Panc1 (cell line): ENCODE results near the gene PGD. TPM values are rescaled to one million over a fixed set of nuclear protein-coding genes. Genes with fewer than 3 reads are reported as not detected.

Experiments
- ATAC-seq: fragments of 200-7000 bp; cut with Tn5 transposase; 2 replicates; pipeline ENCODE4 v1.9.1; 2020; ENCODE audit warnings: mild to moderate bottlenecking, moderate library complexity
- BruUV-seq: library from RNA; stranded (reverse); fragments of 400-500 nt; replicated peaks from 2 replicates; lab custom pipeline; 2021; lab: Mats Ljungman, UMichigan
- CTCF ChIA-PET: fragments of 300-600 bp; sonication (Branson Sonifier 250); formaldehyde crosslinking; loops from one replicate; lab custom pipeline; 2022; ENCODE audit warnings: antibody characterized with exemption; lab: Charles Lee
- POLR2A ChIA-PET: fragments of 300-600 bp; sonication (Branson Sonifier 250); formaldehyde crosslinking; loops from one replicate; lab custom pipeline; 2022; ENCODE audit warnings: antibody characterized with exemption; lab: Charles Lee
- DNase-seq: peaks from one replicate; pipeline ENCODE4 v3.0.0-alpha.2; 2010; ENCODE audit warnings: low read depth, low spot score
- H3K27ac ChIP-seq: 2 replicates; pipeline ENCODE4 v1.5.1; 2011; ENCODE audit warnings: mild to moderate bottlenecking, low read length, inconsistent platforms
- H3K27me3 ChIP-seq: fragments of 200-500 bp; sonication (Bioruptor generic); 2 replicates; pipeline ENCODE4 v1.6.0; 2014; ENCODE audit warnings: low read length, inconsistent platforms; ENCODE audit not compliant: control insufficient read depth, insufficient read depth
- H3K36me3 ChIP-seq: fragments of 200-500 bp; sonication (Bioruptor generic); 2 replicates; pipeline ENCODE4 v1.5.1; 2014; ENCODE audit warnings: inconsistent platforms, mild to moderate bottlenecking, low read length, moderate library complexity; ENCODE audit not compliant: control insufficient read depth, insufficient read depth
- H3K4me1 ChIP-seq: 2 replicates; pipeline ENCODE4 v1.5.1; 2011; ENCODE audit warnings: inconsistent platforms, mild to moderate bottlenecking, low read length, moderate library complexity; ENCODE audit not compliant: control insufficient read depth, insufficient read depth
- H3K4me3 ChIP-seq, 2 experiments: 2 replicates each; pipeline ENCODE4 v1.5.1; 2011 to 2012; ENCODE audit warnings: low read depth in 2 of 2, low read length in 2 of 2, mild to moderate bottlenecking in 2 of 2, inconsistent platforms in 1 of 2, moderate library complexity in 1 of 2
- H3K9me3 ChIP-seq: fragments of 200-500 bp; sonication (Bioruptor generic); 2 replicates; pipeline ENCODE4 v1.5.1; 2014; ENCODE audit warnings: low read depth, mild to moderate bottlenecking, inconsistent platforms, low read length, moderate library complexity; ENCODE audit not compliant: control insufficient read depth, insufficient read depth
- CTCF ChIP-seq: fragments of 450-650 bp; IDR thresholded peaks from 2 replicates; pipeline ENCODE4 v1.5.1; 2017; ENCODE audit warnings: mild to moderate bottlenecking
- POLR2AphosphoS5 ChIP-seq: IDR thresholded peaks from 2 replicates; pipeline ENCODE4 v1.6.1; 2012; ENCODE audit warnings: mild to moderate bottlenecking, low read depth, low read length, moderate library complexity
- REST ChIP-seq, 2 experiments: IDR thresholded peaks; 2 replicates each; pipeline ENCODE4 v1.6.1; 2011 to 2012; ENCODE audit warnings: low read depth in 2 of 2, control low read depth in 1 of 2, low read length in 1 of 2, mild to moderate bottlenecking in 1 of 2, moderate library complexity in 1 of 2; ENCODE audit not compliant: insufficient read depth in 1 of 2
- SIN3A ChIP-seq: IDR thresholded peaks from 2 replicates; pipeline ENCODE4 v1.6.1; 2012; ENCODE audit warnings: low read depth, mild to moderate bottlenecking, low read length, moderate library complexity, borderline replicate concordance; ENCODE audit not compliant: insufficient read depth
- TCF7L2 ChIP-seq: IDR thresholded peaks from 2 replicates; pipeline ENCODE4 v1.6.1; 2011; ENCODE audit warnings: mild to moderate bottlenecking, low read depth, low read length, inconsistent platforms
- in situ Hi-C: cut with HindIII; loops from 2 replicates; pipeline ENCODE4 v1.10.0; 2016; ENCODE audit warnings: low sequenced_read_pairs, low pct_unique_long_range_greater_than_20kb
- intact Hi-C: fragments of 100-400 bp; cut with micrococcal nuclease; formaldehyde crosslinking; loops from one replicate; pipeline ENCODE4 v1.10.0; 2022; ENCODE audit not compliant: unreplicated experiment
- total RNA-seq: library from RNA; stranded (reverse); gene quantifications from one replicate; pipeline ENCODE4 v1.2.1, GENCODE V29; 2021; ENCODE audit not compliant: unreplicated experiment

The PGD gene
- total RNA-seq, 1 experiment from 2014 or later: 158 TPM

DNA sequence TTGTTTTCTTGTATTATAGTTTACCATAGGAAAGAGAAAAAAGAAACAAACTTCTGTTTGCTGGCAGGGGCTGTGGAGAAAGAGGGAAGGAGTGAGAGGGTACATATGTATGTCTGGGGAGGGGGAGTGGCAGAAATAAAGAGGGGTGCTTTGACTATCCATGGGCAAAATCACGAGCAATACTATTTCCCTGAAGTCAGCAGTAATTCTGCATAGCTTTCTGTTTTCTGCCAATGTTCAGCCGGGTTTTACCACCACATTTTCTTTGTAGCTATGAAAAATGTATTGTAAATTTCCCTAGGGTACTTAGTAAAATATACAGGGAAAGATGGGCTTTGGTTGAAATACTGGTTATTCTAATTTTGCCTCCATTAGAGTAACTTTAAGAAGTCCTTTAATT is 45.2 kb upstream of the PGD start:
- Histone ChIP-seq H3K4me1 (no peaks in the 10 kb centered on the region), H3K36me3 (no peaks in the 10 kb centered on the region), H3K27ac (no peak overlapping the region), H3K4me3 (no peak overlapping the region), H3K27me3 (no peaks in the 10 kb centered on the region), H3K9me3 (no peaks in the 10 kb centered on the region)
- DNase-seq: no peak
- TF ChIP-seq CTCF (no peak), POLR2AphosphoS5 (no peak), TCF7L2 (no peak)
- POLR2A ChIA-PET: no interaction called here
- ATAC-seq: no peak
- CTCF ChIA-PET: no interaction called here
- in situ Hi-C loops: no loop called here
- intact Hi-C loops: no loop called here
- BruUV-seq: TSS peak; percentile 23

GRCh38 chr1:10360045-10360444 is 38.8 kb upstream of the PGD start:
- POLR2A ChIA-PET: interaction anchor here (0.7 kb wide), 1 partner anchor 12 kb away, joined by 3 read pairs; no protein-coding TSS in a partner anchor
- H3K36me3 ChIP-seq: no peaks in the 10 kb centered on the region
- DNase-seq: no peak
- in situ Hi-C loops (no loop called here), intact Hi-C loops (no loop called here)
- H3K27me3 ChIP-seq: no peaks in the 10 kb centered on the region
- BruUV-seq: no TSS peak
- no peaks in the 10 kb centered on the region for H3K9me3 ChIP-seq
- TF ChIP-seq TCF7L2 (no peak), REST (IDR thresholded peaks at IDR 0.05; ENCODE audit: insufficient read depth in 1 of 2, low read depth in 2 of 2, low read length in 1 of 2) (no peak), CTCF (no peak), SIN3A (no peak), POLR2AphosphoS5 (no peak)
- no peak overlapping the region for H3K4me3 ChIP-seq
- CTCF ChIA-PET: no interaction called here
- H3K4me1 ChIP-seq: no peaks in the 10 kb centered on the region
- no peak overlapping the region for H3K27ac ChIP-seq
- no peak for ATAC-seq
